ENCODE results near the gene ARMC10.

DNA sequence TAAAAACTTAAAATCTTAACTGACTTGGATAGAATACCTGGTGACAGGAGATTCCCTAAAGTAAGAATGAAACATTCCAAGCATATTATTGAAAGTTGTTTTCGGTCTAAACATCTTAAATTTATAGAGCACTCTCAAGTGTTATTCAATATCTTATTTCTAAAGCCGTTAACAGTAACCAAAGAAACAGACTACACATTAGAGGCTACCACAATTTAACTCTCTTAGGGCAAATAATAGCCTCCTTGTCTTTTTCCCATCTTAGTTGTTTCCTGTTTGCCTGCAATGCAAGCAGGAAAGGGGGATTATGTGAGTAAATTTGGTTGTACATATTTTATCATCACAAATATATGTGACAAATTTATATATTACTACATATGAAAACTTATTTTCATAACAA is 42.5 kb downstream of the ARMC10 start:
- TF ChIP-seq, protein P1, sequence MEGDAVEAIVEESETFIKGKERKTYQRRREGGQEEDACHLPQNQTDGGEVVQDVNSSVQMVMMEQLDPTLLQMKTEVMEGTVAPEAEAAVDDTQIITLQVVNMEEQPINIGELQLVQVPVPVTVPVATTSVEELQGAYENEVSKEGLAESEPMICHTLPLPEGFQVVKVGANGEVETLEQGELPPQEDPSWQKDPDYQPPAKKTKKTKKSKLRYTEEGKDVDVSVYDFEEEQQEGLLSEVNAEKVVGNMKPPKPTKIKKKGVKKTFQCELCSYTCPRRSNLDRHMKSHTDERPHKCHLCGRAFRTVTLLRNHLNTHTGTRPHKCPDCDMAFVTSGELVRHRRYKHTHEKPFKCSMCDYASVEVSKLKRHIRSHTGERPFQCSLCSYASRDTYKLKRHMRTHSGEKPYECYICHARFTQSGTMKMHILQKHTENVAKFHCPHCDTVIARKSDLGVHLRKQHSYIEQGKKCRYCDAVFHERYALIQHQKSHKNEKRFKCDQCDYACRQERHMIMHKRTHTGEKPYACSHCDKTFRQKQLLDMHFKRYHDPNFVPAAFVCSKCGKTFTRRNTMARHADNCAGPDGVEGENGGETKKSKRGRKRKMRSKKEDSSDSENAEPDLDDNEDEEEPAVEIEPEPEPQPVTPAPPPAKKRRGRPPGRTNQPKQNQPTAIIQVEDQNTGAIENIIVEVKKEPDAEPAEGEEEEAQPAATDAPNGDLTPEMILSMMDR (IDR thresholded peaks at IDR 0.05) = no peak
- no peak for TF ChIP-seq POLR2A (IDR thresholded peaks at IDR 0.05)

Measured in adrenal gland (tissue), 5 donors.